GM12878 (cell line): ENCODE results near the gene TLE3. TPM values are rescaled to one million over a fixed set of nuclear protein-coding genes. Genes with fewer than 3 reads are reported as not detected.

ENCODE experiments used
- BMI1 ChIP-seq: fragments of 450-650 bp; IDR thresholded peaks from 2 replicates; pipeline ENCODE4 v1.6.1; 2016; ENCODE audit warnings: mild to moderate bottlenecking, moderate library complexity, borderline replicate concordance
- BRCA1 ChIP-seq: IDR thresholded peaks from 2 replicates; pipeline ENCODE4 v1.6.1; 2011; ENCODE audit warnings: low read depth, low read length, improper control_type of control experiment
- CBFB ChIP-seq: IDR thresholded peaks from 2 replicates; pipeline ENCODE4 v1.6.1; 2016; ENCODE audit warnings: antibody characterized with exemption, low read depth
- CHD1 ChIP-seq: IDR thresholded peaks from 2 replicates; pipeline ENCODE4 v1.6.1; 2012; ENCODE audit warnings: low read depth, low read length, improper control_type of control experiment
- CUX1 ChIP-seq: IDR thresholded peaks from 2 replicates; pipeline ENCODE4 v1.6.1; 2012; ENCODE audit warnings: improper control_type of control experiment, low read depth, low read length; ENCODE audit not compliant: insufficient replicate concordance
- EED ChIP-seq: sonication (generic); IDR thresholded peaks from 2 replicates; pipeline ENCODE4 v1.6.1; 2016; ENCODE audit warnings: antibody characterized with exemption, low read depth
- EP300 ChIP-seq, 2 experiments: fragments of 150-350 bp in 1 of 2; IDR thresholded peaks; 2 replicates each; pipeline ENCODE4 v1.6.1; 2011 to 2012; ENCODE audit warnings: low read depth in 2 of 2, low read length in 2 of 2, borderline replicate concordance in 1 of 2, improper control_type of control experiment in 1 of 2, inconsistent platforms in 1 of 2; ENCODE audit not compliant: control insufficient read depth in 1 of 2
- ETV6 ChIP-seq, 2 experiments: fragments of 450-650 bp in 1 of 2; IDR thresholded peaks in 1 of 2; conservative IDR thresholded peaks in 1 of 2; 2 replicates each; pipeline ENCODE4 v1.6.1; 2014; ENCODE audit warnings: antibody characterized with exemption in 1 of 2, borderline replicate concordance in 1 of 2, low read depth in 1 of 2, mild to moderate bottlenecking in 1 of 2, moderate library complexity in 1 of 2
- IKZF2 ChIP-seq, 2 experiments: fragments of 450-650 bp; IDR thresholded peaks; 2 replicates each; pipeline ENCODE4 v1.6.1; 2017; ENCODE audit warnings: mild to moderate bottlenecking in 2 of 2, moderate library complexity in 2 of 2
- IRF4 ChIP-seq: IDR thresholded peaks from 2 replicates; pipeline ENCODE4 v1.6.1; 2011; ENCODE audit warnings: low read depth, low read length
- KAT2A ChIP-seq: conservative IDR thresholded peaks from 2 replicates; pipeline ENCODE4 v1.6.1; 2011; ENCODE audit warnings: low read depth, low read length; ENCODE audit not compliant: control insufficient read depth
- LARP7 ChIP-seq: fragments of 450-650 bp; IDR thresholded peaks from 2 replicates; pipeline ENCODE4 v1.6.1; 2017; ENCODE audit warnings: mild to moderate bottlenecking
- NFIC ChIP-seq: IDR thresholded peaks from 2 replicates; pipeline ENCODE4 v1.6.1; 2012; ENCODE audit warnings: low read depth, mild to moderate bottlenecking, inconsistent platforms, low read length, moderate library complexity
- PAX8 ChIP-seq: fragments of 450-650 bp; IDR thresholded peaks from 2 replicates; pipeline ENCODE4 v1.6.1; 2017; ENCODE audit warnings: mild to moderate bottlenecking, moderate library complexity
- POLR2A ChIP-seq: IDR thresholded peaks from 2 replicates; pipeline ENCODE4 v1.6.1; 2011; ENCODE audit warnings: low read depth, mild to moderate bottlenecking, low read length
- RUNX3 ChIP-seq: IDR thresholded peaks from 2 replicates; pipeline ENCODE4 v1.6.1; 2012; ENCODE audit warnings: low read length, inconsistent platforms
- SKIL ChIP-seq: fragments of 450-650 bp; IDR thresholded peaks from 2 replicates; pipeline ENCODE4 v1.6.1; 2017; ENCODE audit warnings: mild to moderate bottlenecking, low read depth, inconsistent platforms; ENCODE audit not compliant: poor library complexity, severe bottlenecking
- SMAD5 ChIP-seq: IDR thresholded peaks from 2 replicates; pipeline ENCODE4 v1.6.1; 2016; ENCODE audit warnings: antibody characterized with exemption, low read depth
- SPI1 ChIP-seq: IDR thresholded peaks from 2 replicates; pipeline ENCODE4 v1.6.1; 2011; ENCODE audit warnings: low read depth, mild to moderate bottlenecking, low read length, moderate library complexity, borderline replicate concordance; ENCODE audit not compliant: insufficient read depth
- STAT3 ChIP-seq: IDR thresholded peaks from 2 replicates; pipeline ENCODE4 v1.6.1; 2011; ENCODE audit warnings: low read depth, low read length, improper control_type of control experiment
- TCF7 ChIP-seq: IDR thresholded peaks from 2 replicates; pipeline ENCODE4 v1.6.1; 2014; ENCODE audit warnings: antibody characterized with exemption, borderline replicate concordance
- ZNF274 ChIP-seq: IDR thresholded peaks from one replicate; pipeline ENCODE4 v1.8.0; 2011; ENCODE audit not compliant: insufficient read length, insufficient read depth
- polyA plus RNA-seq, 11 experiments: library from polyadenylated mRNA; depleted of rRNA in 4 of 11; unstranded in 6 of 11; stranded (reverse) in 5 of 11; fragments of >200 nt; fragmentation: Nextera tagmentation in 4 of 11; fragmentation: Illumina TruSeq in 1 of 11; extraction: Ambion mirVana in 4 of 11; extraction: Trizol in 1 of 11; gene quantifications; 1 replicate in 1 of 11; 2 replicates in 10 of 11; pipeline versions ENCODE4 v1.2.1 to v1.2.3, GENCODE V29; 2011 to 2016; ENCODE audit warnings: inconsistent platforms in 2 of 11, missing spikeins in 2 of 11, low read depth in 1 of 11
- total RNA-seq, 4 experiments: library from RNA; depleted of rRNA in 3 of 4; stranded (reverse); fragments of >200 nt in 3 of 4; fragmentation: Illumina TruSeq in 1 of 4; extraction: Trizol in 1 of 4; gene quantifications; 2 replicates each; pipeline versions ENCODE4 v1.2.1 to v1.2.3, GENCODE V29; 2013 to 2021
- TF ChIP-seq, protein P1 (sequence below): IDR thresholded peaks from 2 replicates; pipeline ENCODE4 v1.6.1; 2012; ENCODE audit warnings: low read depth, low read length, improper control_type of control experiment

TLE3 gene
- total and polyA plus RNA-seq, 10 of the 15 experiments (the other 5 are each of a cell fraction or from before 2014, with no cell fraction given), result 1.2 to 65.5 (median 9.7) TPM

DNA sequence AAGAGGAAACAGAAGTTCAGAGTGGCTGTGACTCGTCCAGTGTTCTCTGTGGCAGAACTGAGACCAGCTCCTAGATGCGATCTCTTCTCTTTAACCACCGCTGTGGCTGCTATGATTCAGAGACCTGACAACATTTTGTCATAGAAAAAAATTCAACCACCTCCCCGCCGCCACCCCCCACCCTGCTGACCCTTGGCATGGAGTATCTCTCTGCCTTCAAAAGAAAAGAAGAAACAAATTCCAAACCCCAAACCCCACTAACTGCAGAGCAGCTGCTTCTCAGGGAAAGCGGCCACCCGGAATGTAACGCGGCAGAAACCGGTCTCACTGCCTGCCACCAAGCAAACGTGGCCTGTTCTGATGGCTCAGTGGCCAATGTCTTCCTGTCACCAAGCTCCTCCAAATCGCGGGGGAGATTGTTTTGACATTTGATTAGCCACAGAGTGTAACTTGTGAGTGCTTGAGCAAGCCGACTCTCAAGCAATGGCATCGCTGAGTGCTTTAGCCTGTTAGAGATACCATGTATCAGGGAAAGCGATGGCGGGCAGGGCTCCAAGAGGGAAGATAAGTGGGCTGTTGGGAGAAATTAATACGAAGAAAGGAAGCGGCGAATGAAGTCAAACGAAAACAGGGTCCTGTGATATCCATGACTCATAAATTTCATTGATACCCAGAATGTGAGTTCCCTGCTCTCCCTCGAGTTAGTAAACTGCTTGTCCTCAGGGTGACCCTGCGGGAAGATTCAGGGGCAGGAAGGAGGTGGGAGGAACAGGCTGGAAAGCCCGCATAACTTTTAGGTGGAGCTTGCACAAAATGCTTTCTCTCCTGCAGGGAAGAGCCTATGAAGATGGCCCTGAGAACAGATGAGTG lies 44.8 kb upstream of the TLE3 start (continued):
- TF ChIP-seq BMI1 (no peak), NFIC (0 out of 2 replicates have a peak, but pooled peaks have one; percentile 15), ZNF274 (no peak), SKIL (no peak), IRF4 (0 out of 2 replicates have a peak, but pooled peaks have one; percentile 36), LARP7 (no peak), EED (no peak), SMAD5 (no peak), EP300 (IDR thresholded peaks at IDR 0.05; ENCODE audit: borderline replicate concordance in 1 of 2, control insufficient read depth in 1 of 2, low read depth in 2 of 2, low read length in 2 of 2) (no peak), STAT3 (no peak), SPI1 (peak; percentile 13; the same call in 1 of the 2 replicates), RUNX3 (peak; percentile 53; the same call in 1 of the 2 replicates), CHD1 (no peak), POLR2A (no peak), IKZF2 (IDR thresholded peaks at IDR 0.05) (0 out of 4 replicates have a peak, but pooled peaks have one; percentile 3 to 14), PAX8 (no peak), KAT2A (no peak), CUX1 (no peak), ETV6 (conservative IDR thresholded peaks at IDR 0.05 in 1 of 2, IDR thresholded peaks at IDR 0.05 in 1 of 2; ENCODE audit: borderline replicate concordance in 1 of 2, low read depth in 1 of 2) (no peak; a peak in 1 of 4 replicates), CBFB (no peak), BRCA1 (no peak), TCF7 (no peak)
- TF ChIP-seq, protein P1, sequence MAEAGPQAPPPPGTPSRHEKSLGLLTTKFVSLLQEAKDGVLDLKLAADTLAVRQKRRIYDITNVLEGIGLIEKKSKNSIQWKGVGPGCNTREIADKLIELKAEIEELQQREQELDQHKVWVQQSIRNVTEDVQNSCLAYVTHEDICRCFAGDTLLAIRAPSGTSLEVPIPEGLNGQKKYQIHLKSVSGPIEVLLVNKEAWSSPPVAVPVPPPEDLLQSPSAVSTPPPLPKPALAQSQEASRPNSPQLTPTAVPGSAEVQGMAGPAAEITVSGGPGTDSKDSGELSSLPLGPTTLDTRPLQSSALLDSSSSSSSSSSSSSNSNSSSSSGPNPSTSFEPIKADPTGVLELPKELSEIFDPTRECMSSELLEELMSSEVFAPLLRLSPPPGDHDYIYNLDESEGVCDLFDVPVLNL, result no peak
